CD4-positive, CD25-positive, alpha-beta regulatory T cell (primary cell): Measurements from ENCODE around the gene ENOX2. TPM values are rescaled to one million over a fixed set of nuclear protein-coding genes. Genes with fewer than 3 reads are reported as not detected.

Source experiments
- ATAC-seq, 2 donors: fragments of 150-1000 bp; cut with Tn5 transposase; one replicate each; pipeline ENCODE4 v1.10.0; 2021; ENCODE audit warnings: low read depth in 2 of 2, moderate number of reproducible peaks in 2 of 2, moderate library complexity in 1 of 2
- DNase-seq, 3 donors: peaks; one replicate each; pipeline versions ENCODE4 v3.0.0 to v3.0.0-alpha.2; 2012 to 2022; ENCODE audit warnings: mixed read lengths in 1 of 3
- H3K27ac ChIP-seq: one replicate; pipeline ENCODE4 v1.7.0; 2013; ENCODE audit warnings: mild to moderate bottlenecking, low read length; ENCODE audit not compliant: insufficient read depth, poor library complexity, severe bottlenecking
- H3K27me3 ChIP-seq: one replicate; pipeline ENCODE4 v1.7.0; 2013; ENCODE audit warnings: low read length; ENCODE audit not compliant: control insufficient read depth, insufficient read depth
- H3K36me3 ChIP-seq: one replicate; pipeline ENCODE4 v1.7.0; 2013; ENCODE audit warnings: mild to moderate bottlenecking, low read length, moderate library complexity; ENCODE audit not compliant: control insufficient read depth, insufficient read depth
- H3K4me1 ChIP-seq: 2 replicates; pipeline ENCODE4 v1.7.0; 2013; ENCODE audit warnings: mild to moderate bottlenecking, low read length; ENCODE audit not compliant: insufficient read depth, control insufficient read depth, poor library complexity, severe bottlenecking
- H3K4me3 ChIP-seq: one replicate; pipeline ENCODE4 v1.7.0; 2013; ENCODE audit warnings: low read depth, mild to moderate bottlenecking, low read length, moderate library complexity
- H3K9me3 ChIP-seq, 2 experiments: 1 replicate in 1 of 2; 2 replicates in 1 of 2; pipeline ENCODE4 v1.7.0; 2013; ENCODE audit warnings: low read length in 2 of 2, mild to moderate bottlenecking in 1 of 2, moderate library complexity in 1 of 2; ENCODE audit not compliant: control insufficient read depth in 2 of 2
- H3K27ac Mint-ChIP-seq, 3 donors: one replicate each; pipeline ENCODE4 v1.8.0; 2020 to 2022; ENCODE audit warnings: mild to moderate bottlenecking in 3 of 3, mixed read lengths in 3 of 3, moderate library complexity in 2 of 3
- H3K27me3 Mint-ChIP-seq: one replicate; pipeline ENCODE4 v1.8.0; 2022; ENCODE audit warnings: mild to moderate bottlenecking, mixed read lengths
- H3K36me3 Mint-ChIP-seq: one replicate; pipeline ENCODE4 v1.8.0; 2020; ENCODE audit warnings: mixed read lengths
- H3K4me1 Mint-ChIP-seq, 4 donors: one replicate each; pipeline ENCODE4 v1.8.0; 2020 to 2022; ENCODE audit warnings: mixed read lengths in 4 of 4, mild to moderate bottlenecking in 1 of 4
- H3K4me3 Mint-ChIP-seq, 4 donors: one replicate each; pipeline ENCODE4 v1.8.0; 2020 to 2022; ENCODE audit warnings: mild to moderate bottlenecking in 4 of 4, mixed read lengths in 4 of 4, moderate library complexity in 3 of 4
- H3K9me3 Mint-ChIP-seq, 7 donors: one replicate each; pipeline ENCODE4 v1.8.0; 2020 to 2022; ENCODE audit warnings: mixed read lengths in 7 of 7, mild to moderate bottlenecking in 3 of 7, moderate library complexity in 2 of 7
- polyA plus RNA-seq, 4 donors: library from polyadenylated mRNA; unstranded; fragments of 300-500 nt; fragmentation: Illumina TruSeq; gene quantifications; one replicate each; pipeline ENCODE4 v1.2.3, GENCODE V29; 2021
- total RNA-seq: library from RNA; stranded (reverse); gene quantifications from one replicate; pipeline ENCODE4 v1.2.3, GENCODE V29; 2022

Gene ENOX2
- total and polyA plus RNA-seq, 5 donors from 2014 or later = 10.6 to 23.3 (median 20.0) TPM

- no peak overlapping the region for H3K27ac ChIP-seq
- DNase-seq (no peak), ATAC-seq (no peak)
- H3K9me3 Mint-ChIP-seq = peaks cover 0 to 5% (median 0%) of the 10 kb centered on the region in 7 donors
- no peak overlapping the region for H3K4me3 Mint-ChIP-seq
- no peaks in the 10 kb centered on the region for H3K27me3 ChIP-seq
- H3K4me1 ChIP-seq = no peaks in the 10 kb centered on the region
- H3K27ac Mint-ChIP-seq = no peak overlapping the region
- no peak overlapping the region for H3K4me3 ChIP-seq
- no peaks in the 10 kb centered on the region for H3K9me3 ChIP-seq
- peaks cover 9 to 23% (median 12%) of the 10 kb centered on the region in 4 donors for H3K4me1 Mint-ChIP-seq
- H3K27me3 Mint-ChIP-seq = no peaks in the 10 kb centered on the region
- H3K36me3 Mint-ChIP-seq = no peaks in the 10 kb centered on the region
- H3K36me3 ChIP-seq = no peaks in the 10 kb centered on the region
Observed at GRCh38 chrX:130851569-130851968, 51.4 kb downstream of the ENOX2 start.

GRCh38 chrX:130848763-130849162 is 54.2 kb downstream of the ENOX2 start:
- Histone ChIP-seq H3K4me1 (no peaks in the 10 kb centered on the region), H3K9me3 (no peaks in the 10 kb centered on the region), H3K27me3 (no peaks in the 10 kb centered on the region), H3K4me3 (peak overlapping the region; percentile 26), H3K27ac (peak overlapping the region; percentile 33), H3K36me3 (no peaks in the 10 kb centered on the region)
- Mint-ChIP-seq H3K9me3 (peaks cover 0 to 5% (median 0%) of the 10 kb centered on the region in 7 donors), H3K27me3 (no peaks in the 10 kb centered on the region), H3K4me3 (peak overlapping the region in 1 of 4 donors; percentile 28), H3K27ac (no peak overlapping the region), H3K36me3 (no peaks in the 10 kb centered on the region), H3K4me1 (peaks cover 8 to 23% (median 12%) of the 10 kb centered on the region in 4 donors)
- DNase-seq (peak in 1 of 3 donors; percentile 11), ATAC-seq (no peak)

GRCh38 chrX:130846746-130847145 is 56.3 kb downstream of the ENOX2 start:
- Histone ChIP-seq H3K9me3 (no peaks in the 10 kb centered on the region), H3K27me3 (no peaks in the 10 kb centered on the region), H3K4me1 (no peaks in the 10 kb centered on the region), H3K36me3 (no peaks in the 10 kb centered on the region), H3K4me3 (no peak overlapping the region), H3K27ac (no peak overlapping the region)
- Mint-ChIP-seq H3K27me3 (no peaks in the 10 kb centered on the region), H3K4me3 (no peak overlapping the region), H3K27ac (no peak overlapping the region), H3K36me3 (no peaks in the 10 kb centered on the region), H3K9me3 (no peaks in the 10 kb centered on the region), H3K4me1 (peaks cover 4 to 23% (median 12%) of the 10 kb centered on the region in 4 donors)
- DNase-seq (no peak), ATAC-seq (no peak)

GRCh38 chrX:130841776-130842175 is 61.2 kb downstream of the ENOX2 start:
- H3K36me3 Mint-ChIP-seq = no peaks in the 10 kb centered on the region
- Histone ChIP-seq H3K27me3 (no peaks in the 10 kb centered on the region), H3K9me3 (no peaks in the 10 kb centered on the region), H3K27ac (no peak overlapping the region), H3K36me3 (no peaks in the 10 kb centered on the region), H3K4me3 (no peak overlapping the region), H3K4me1 (no peaks in the 10 kb centered on the region)
- DNase-seq = no peak
- no peak for ATAC-seq
- no peaks in the 10 kb centered on the region for H3K27me3 Mint-ChIP-seq
- H3K9me3 Mint-ChIP-seq = no peaks in the 10 kb centered on the region
- peaks cover 0 to 5% (median 2%) of the 10 kb centered on the region in 4 donors for H3K4me1 Mint-ChIP-seq
- no peak overlapping the region for H3K27ac Mint-ChIP-seq
- no peak overlapping the region for H3K4me3 Mint-ChIP-seq

- ATAC-seq (no peak), DNase-seq (no peak)
- no peaks in the 10 kb centered on the region for H3K36me3 Mint-ChIP-seq
- no peaks in the 10 kb centered on the region for H3K27me3 Mint-ChIP-seq
- no peaks in the 10 kb centered on the region for H3K9me3 Mint-ChIP-seq
- no peak overlapping the region for H3K27ac Mint-ChIP-seq
- H3K4me3 Mint-ChIP-seq = no peak overlapping the region
- no peaks in the 10 kb centered on the region for H3K4me1 ChIP-seq
- peaks cover 0 to 9% (median 4%) of the 10 kb centered on the region in 4 donors for H3K4me1 Mint-ChIP-seq
- H3K27ac ChIP-seq = no peak overlapping the region
- H3K36me3 ChIP-seq = no peaks in the 10 kb centered on the region
- no peaks in the 10 kb centered on the region for H3K9me3 ChIP-seq
- no peaks in the 10 kb centered on the region for H3K27me3 ChIP-seq
- H3K4me3 ChIP-seq = no peak overlapping the region
Observed at GRCh38 chrX:130840345-130840744, 62.7 kb downstream of the ENOX2 start.

- H3K4me1 Mint-ChIP-seq = peaks cover 0 to 25% (median 6%) of the 10 kb centered on the region in 4 donors
- H3K9me3 Mint-ChIP-seq = no peaks in the 10 kb centered on the region
- ATAC-seq = no peak
- H3K27ac ChIP-seq = no peak overlapping the region
- no peaks in the 10 kb centered on the region for H3K9me3 ChIP-seq
- no peak overlapping the region for H3K4me3 Mint-ChIP-seq
- H3K27ac Mint-ChIP-seq = no peak overlapping the region
- H3K27me3 Mint-ChIP-seq = no peaks in the 10 kb centered on the region
- no peaks in the 10 kb centered on the region for H3K27me3 ChIP-seq
- DNase-seq = no peak
- no peaks in the 10 kb centered on the region for H3K36me3 ChIP-seq
- H3K36me3 Mint-ChIP-seq = no peaks in the 10 kb centered on the region
- H3K4me1 ChIP-seq = no peaks in the 10 kb centered on the region
- H3K4me3 ChIP-seq = no peak overlapping the region
Observed at GRCh38 chrX:130836447-130836846, 66.6 kb downstream of the ENOX2 start.

GRCh38 chrX:130834830-130835229 is 68.2 kb downstream of the ENOX2 start:
- Mint-ChIP-seq H3K4me3 (no peak overlapping the region), H3K36me3 (no peaks in the 10 kb centered on the region), H3K27ac (no peak overlapping the region), H3K9me3 (no peaks in the 10 kb centered on the region), H3K4me1 (peaks cover 0 to 25% (median 7%) of the 10 kb centered on the region in 4 donors), H3K27me3 (no peaks in the 10 kb centered on the region)
- H3K27me3 ChIP-seq = no peaks in the 10 kb centered on the region
- no peak overlapping the region for H3K4me3 ChIP-seq
- DNase-seq = no peak
- no peaks in the 10 kb centered on the region for H3K4me1 ChIP-seq
- H3K27ac ChIP-seq = no peak overlapping the region
- no peaks in the 10 kb centered on the region for H3K36me3 ChIP-seq
- no peaks in the 10 kb centered on the region for H3K9me3 ChIP-seq
- ATAC-seq = no peak

- no peak overlapping the region for H3K4me3 Mint-ChIP-seq
- no peaks in the 10 kb centered on the region for H3K36me3 ChIP-seq
- H3K9me3 Mint-ChIP-seq = no peaks in the 10 kb centered on the region
- no peaks in the 10 kb centered on the region for H3K27me3 ChIP-seq
- peaks cover 0 to 25% (median 7%) of the 10 kb centered on the region in 4 donors for H3K4me1 Mint-ChIP-seq
- H3K27ac ChIP-seq = no peak overlapping the region
- H3K4me1 ChIP-seq = no peaks in the 10 kb centered on the region
- no peaks in the 10 kb centered on the region for H3K27me3 Mint-ChIP-seq
- DNase-seq (no peak), ATAC-seq (no peak)
- H3K36me3 Mint-ChIP-seq = no peaks in the 10 kb centered on the region
- H3K9me3 ChIP-seq = no peaks in the 10 kb centered on the region
- H3K4me3 ChIP-seq = no peak overlapping the region
- H3K27ac Mint-ChIP-seq = no peak overlapping the region
Observed at GRCh38 chrX:130834149-130834548, 68.9 kb downstream of the ENOX2 start.
